ENCODE results near the gene EEF1G.

DNA sequence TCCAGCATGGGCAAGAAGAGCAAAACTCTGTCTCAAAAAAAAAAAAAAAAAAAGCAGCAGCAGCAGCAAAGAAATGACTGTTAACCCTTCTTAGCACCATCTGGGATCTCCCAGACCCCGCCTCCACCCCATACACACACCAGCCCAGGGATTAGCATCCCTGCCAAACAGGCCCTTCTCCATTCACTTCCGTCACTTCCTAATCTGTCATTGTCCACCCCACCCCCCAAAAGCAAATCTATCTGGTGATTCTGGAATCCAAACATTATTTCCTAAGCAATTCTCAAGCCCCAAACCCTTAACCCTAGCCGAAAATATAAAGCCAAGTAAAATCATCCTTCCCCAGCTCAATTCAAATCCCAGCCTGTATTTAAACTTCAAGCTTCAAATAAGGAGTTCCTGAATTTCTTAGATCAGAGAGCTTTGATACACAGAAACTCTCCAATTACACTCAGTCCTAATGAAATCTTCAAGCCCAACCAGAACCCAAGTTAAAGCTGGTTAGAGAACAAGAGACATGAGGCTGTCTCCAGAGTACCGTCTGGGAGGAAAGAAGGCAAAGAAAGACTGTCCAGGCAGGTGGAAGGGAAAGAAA is 21.1 kb downstream of the EEF1G start:
- TF ChIP-seq POLR2A (IDR thresholded peaks at IDR 0.05; ENCODE audit: extremely low read depth, insufficient read length) (no peak), MYC (IDR thresholded peaks at IDR 0.05; ENCODE audit: low read depth, low read length) (no peak)
- TF ChIP-seq, protein P1, sequence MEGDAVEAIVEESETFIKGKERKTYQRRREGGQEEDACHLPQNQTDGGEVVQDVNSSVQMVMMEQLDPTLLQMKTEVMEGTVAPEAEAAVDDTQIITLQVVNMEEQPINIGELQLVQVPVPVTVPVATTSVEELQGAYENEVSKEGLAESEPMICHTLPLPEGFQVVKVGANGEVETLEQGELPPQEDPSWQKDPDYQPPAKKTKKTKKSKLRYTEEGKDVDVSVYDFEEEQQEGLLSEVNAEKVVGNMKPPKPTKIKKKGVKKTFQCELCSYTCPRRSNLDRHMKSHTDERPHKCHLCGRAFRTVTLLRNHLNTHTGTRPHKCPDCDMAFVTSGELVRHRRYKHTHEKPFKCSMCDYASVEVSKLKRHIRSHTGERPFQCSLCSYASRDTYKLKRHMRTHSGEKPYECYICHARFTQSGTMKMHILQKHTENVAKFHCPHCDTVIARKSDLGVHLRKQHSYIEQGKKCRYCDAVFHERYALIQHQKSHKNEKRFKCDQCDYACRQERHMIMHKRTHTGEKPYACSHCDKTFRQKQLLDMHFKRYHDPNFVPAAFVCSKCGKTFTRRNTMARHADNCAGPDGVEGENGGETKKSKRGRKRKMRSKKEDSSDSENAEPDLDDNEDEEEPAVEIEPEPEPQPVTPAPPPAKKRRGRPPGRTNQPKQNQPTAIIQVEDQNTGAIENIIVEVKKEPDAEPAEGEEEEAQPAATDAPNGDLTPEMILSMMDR (IDR thresholded peaks at IDR 0.05; ENCODE audit: low read depth, low read length), result no peak
- TF ChIP-seq, protein P2, sequence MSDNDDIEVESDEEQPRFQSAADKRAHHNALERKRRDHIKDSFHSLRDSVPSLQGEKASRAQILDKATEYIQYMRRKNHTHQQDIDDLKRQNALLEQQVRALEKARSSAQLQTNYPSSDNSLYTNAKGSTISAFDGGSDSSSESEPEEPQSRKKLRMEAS (IDR thresholded peaks at IDR 0.05; ENCODE audit: low read depth, low read length), result no peak
